A549 (cell line): ENCODE data around the gene BICC1.

Experiments
- CHD2 ChIP-seq: fragments of 150-350 bp; IDR thresholded peaks from 2 replicates; pipeline ENCODE4 v1.6.1; 2014; ENCODE audit warnings: low read length; ENCODE audit not compliant: partially characterized antibody
- MAFK ChIP-seq: fragments of 450-650 bp; IDR thresholded peaks from 2 replicates; pipeline ENCODE4 v1.6.1; 2014; ENCODE audit not compliant: partially characterized antibody
- POLR2A ChIP-seq: IDR thresholded peaks from 2 replicates; pipeline ENCODE4 v1.6.1; 2012; ENCODE audit warnings: mild to moderate bottlenecking, low read length
- RFX5 ChIP-seq: fragments of 450-650 bp; IDR thresholded peaks from 2 replicates; pipeline ENCODE4 v1.7.1; 2014; ENCODE audit warnings: antibody characterized with exemption, mild to moderate bottlenecking, moderate library complexity
- ZC3H11A ChIP-seq: fragments of 450-650 bp; IDR thresholded peaks from 2 replicates; pipeline ENCODE4 v1.6.1; 2014; ENCODE audit warnings: antibody characterized with exemption, mild to moderate bottlenecking
- TF ChIP-seq, protein P1 (sequence below): fragments of >200 bp; sonication (Bioruptor Twin); formaldehyde crosslinking; IDR thresholded peaks from 3 replicates; pipeline ENCODE4 v1.5.1; 2016
- TF ChIP-seq, protein P2 (sequence below): fragments of 450-650 bp; IDR thresholded peaks from 2 replicates; pipeline ENCODE4 v1.6.1; 2014; ENCODE audit warnings: antibody characterized with exemption
- TF ChIP-seq, protein P3 (sequence below): fragments of 200-600 bp; sonication (generic); IDR thresholded peaks from 2 replicates; pipeline ENCODE4 v1.6.1; 2016; ENCODE audit warnings: antibody characterized with exemption, mild to moderate bottlenecking, moderate library complexity
- TF ChIP-seq, protein P4 (sequence below): fragments of 250-450 bp; sonication (Bioruptor Pico); IDR thresholded peaks from 2 replicates; pipeline ENCODE4 v1.5.0; 2021; ENCODE audit warnings: mild to moderate bottlenecking, moderate library complexity, borderline replicate concordance

DNA sequence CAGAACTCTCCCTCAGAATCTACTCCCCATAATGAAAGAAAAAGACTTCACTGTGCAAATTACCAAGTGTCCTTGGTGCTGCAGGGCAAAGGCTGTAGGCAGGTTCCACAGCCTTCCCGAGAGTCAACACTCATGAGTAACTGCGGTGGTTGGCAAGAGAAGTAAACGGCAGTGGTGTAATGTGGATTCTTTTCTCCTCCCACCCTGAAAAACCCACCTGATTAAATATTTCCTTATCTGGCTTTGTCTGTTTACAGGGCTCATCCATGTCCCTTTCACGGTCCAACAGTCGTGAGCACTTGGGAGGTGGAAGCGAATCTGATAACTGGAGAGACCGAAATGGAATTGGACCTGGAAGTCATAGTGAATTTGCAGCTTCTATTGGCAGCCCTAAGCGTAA lies 300.9 kb downstream of the BICC1 start:
- TF ChIP-seq, protein P1, sequence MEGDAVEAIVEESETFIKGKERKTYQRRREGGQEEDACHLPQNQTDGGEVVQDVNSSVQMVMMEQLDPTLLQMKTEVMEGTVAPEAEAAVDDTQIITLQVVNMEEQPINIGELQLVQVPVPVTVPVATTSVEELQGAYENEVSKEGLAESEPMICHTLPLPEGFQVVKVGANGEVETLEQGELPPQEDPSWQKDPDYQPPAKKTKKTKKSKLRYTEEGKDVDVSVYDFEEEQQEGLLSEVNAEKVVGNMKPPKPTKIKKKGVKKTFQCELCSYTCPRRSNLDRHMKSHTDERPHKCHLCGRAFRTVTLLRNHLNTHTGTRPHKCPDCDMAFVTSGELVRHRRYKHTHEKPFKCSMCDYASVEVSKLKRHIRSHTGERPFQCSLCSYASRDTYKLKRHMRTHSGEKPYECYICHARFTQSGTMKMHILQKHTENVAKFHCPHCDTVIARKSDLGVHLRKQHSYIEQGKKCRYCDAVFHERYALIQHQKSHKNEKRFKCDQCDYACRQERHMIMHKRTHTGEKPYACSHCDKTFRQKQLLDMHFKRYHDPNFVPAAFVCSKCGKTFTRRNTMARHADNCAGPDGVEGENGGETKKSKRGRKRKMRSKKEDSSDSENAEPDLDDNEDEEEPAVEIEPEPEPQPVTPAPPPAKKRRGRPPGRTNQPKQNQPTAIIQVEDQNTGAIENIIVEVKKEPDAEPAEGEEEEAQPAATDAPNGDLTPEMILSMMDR = no peak
- TF ChIP-seq RFX5 = no peak
- TF ChIP-seq POLR2A = no peak
- TF ChIP-seq, protein P2, sequence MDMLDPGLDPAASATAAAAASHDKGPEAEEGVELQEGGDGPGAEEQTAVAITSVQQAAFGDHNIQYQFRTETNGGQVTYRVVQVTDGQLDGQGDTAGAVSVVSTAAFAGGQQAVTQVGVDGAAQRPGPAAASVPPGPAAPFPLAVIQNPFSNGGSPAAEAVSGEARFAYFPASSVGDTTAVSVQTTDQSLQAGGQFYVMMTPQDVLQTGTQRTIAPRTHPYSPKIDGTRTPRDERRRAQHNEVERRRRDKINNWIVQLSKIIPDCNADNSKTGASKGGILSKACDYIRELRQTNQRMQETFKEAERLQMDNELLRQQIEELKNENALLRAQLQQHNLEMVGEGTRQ = no peak
- TF ChIP-seq ZC3H11A = no peak
- TF ChIP-seq, protein P3, sequence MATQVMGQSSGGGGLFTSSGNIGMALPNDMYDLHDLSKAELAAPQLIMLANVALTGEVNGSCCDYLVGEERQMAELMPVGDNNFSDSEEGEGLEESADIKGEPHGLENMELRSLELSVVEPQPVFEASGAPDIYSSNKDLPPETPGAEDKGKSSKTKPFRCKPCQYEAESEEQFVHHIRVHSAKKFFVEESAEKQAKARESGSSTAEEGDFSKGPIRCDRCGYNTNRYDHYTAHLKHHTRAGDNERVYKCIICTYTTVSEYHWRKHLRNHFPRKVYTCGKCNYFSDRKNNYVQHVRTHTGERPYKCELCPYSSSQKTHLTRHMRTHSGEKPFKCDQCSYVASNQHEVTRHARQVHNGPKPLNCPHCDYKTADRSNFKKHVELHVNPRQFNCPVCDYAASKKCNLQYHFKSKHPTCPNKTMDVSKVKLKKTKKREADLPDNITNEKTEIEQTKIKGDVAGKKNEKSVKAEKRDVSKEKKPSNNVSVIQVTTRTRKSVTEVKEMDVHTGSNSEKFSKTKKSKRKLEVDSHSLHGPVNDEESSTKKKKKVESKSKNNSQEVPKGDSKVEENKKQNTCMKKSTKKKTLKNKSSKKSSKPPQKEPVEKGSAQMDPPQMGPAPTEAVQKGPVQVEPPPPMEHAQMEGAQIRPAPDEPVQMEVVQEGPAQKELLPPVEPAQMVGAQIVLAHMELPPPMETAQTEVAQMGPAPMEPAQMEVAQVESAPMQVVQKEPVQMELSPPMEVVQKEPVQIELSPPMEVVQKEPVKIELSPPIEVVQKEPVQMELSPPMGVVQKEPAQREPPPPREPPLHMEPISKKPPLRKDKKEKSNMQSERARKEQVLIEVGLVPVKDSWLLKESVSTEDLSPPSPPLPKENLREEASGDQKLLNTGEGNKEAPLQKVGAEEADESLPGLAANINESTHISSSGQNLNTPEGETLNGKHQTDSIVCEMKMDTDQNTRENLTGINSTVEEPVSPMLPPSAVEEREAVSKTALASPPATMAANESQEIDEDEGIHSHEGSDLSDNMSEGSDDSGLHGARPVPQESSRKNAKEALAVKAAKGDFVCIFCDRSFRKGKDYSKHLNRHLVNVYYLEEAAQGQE = no peak
- TF ChIP-seq CHD2 = no peak
- TF ChIP-seq, protein P4, sequence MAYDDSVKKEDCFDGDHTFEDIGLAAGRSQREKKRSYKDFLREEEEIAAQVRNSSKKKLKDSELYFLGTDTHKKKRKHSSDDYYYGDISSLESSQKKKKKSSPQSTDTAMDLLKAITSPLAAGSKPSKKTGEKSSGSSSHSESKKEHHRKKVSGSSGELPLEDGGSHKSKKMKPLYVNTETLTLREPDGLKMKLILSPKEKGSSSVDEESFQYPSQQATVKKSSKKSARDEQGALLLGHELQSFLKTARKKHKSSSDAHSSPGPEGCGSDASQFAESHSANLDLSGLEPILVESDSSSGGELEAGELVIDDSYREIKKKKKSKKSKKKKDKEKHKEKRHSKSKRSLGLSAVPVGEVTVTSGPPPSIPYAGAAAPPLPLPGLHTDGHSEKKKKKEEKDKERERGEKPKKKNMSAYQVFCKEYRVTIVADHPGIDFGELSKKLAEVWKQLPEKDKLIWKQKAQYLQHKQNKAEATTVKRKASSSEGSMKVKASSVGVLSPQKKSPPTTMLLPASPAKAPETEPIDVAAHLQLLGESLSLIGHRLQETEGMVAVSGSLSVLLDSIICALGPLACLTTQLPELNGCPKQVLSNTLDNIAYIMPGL (CRISPR knock-in tag) = no peak
- no peak for TF ChIP-seq MAFK
